Measurements from ENCODE around the gene TLK2.

DNA sequence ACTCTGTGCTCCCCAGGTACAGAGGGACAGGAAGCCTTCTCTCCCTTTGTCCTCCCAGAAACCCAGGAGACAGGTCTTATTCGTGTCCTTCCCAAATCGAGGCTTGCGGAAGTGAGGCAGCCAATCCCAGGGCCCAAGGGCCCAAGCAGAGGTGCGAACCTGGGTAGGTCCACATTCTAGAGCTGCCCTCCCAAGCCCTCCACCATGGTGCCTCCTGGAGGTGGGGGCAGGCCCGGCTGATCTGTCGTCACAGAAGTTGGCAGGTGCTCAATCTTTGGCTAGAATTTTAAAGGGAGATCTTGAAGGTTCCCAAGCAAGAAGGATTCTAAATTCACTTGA, 170.3 kb downstream of the TLK2 start:
- TF ChIP-seq GATA2 (IDR thresholded peaks at IDR 0.05; ENCODE audit: low read depth, low read length) = no peak
- TF ChIP-seq GATA3 (IDR thresholded peaks at IDR 0.05; ENCODE audit: low read depth, low read length) = no peak

Data from SH-SY5Y (cell line).